Measurements from ENCODE around the gene TM9SF1.
"Not testable (repeated sequence)": the region's sequence is repeated elsewhere in the genome, so short reads cannot be mapped to it uniquely, and the experiment has no call there.

TM9SF1 gene

GRCh38 chr14:24207104-24207551 lies 11.9 kb upstream of the TM9SF1 start:
- DNase-seq (ENCODE audit: extremely low spot score) = no peak
- ChIA-PET POLR2A (interaction anchor here (0.7 to 1.4 kb wide), 2 partner anchors 12 to 64 kb away, joined by 3 to 5 read pairs; partner anchors contain the start of genes RABGGTA and TM9SF1), CTCF (interaction anchor here (0.9 to 2.4 kb wide), 4 partner anchors 8 to 69 kb away, joined by 3 to 17 read pairs (median 4); partner anchors contain the start of genes IRF9, MDP1 and TM9SF1)
- no peak for TF ChIP-seq CTCF (IDR thresholded peaks at IDR 0.05; ENCODE audit: control extremely low read depth, extremely low read depth, low read depth, missing control alignments)

GRCh38 chr14:24206260-24207103 lies 11.2 kb upstream of the TM9SF1 start:
- no peak for TF ChIP-seq CTCF (IDR thresholded peaks at IDR 0.05; ENCODE audit: control extremely low read depth, extremely low read depth, low read depth, missing control alignments)
- ChIA-PET CTCF (interaction anchor here (0.9 to 2.4 kb wide), 5 partner anchors 9 to 68 kb away, joined by 3 to 17 read pairs (median 3); partner anchors contain the start of genes IRF9, MDP1 and TM9SF1), POLR2A (interaction anchor here (0.7 to 1.4 kb wide), 2 partner anchors 11 to 65 kb away, joined by 3 to 5 read pairs; partner anchors contain the start of genes RABGGTA and TM9SF1)
- DNase-seq (ENCODE audit: extremely low spot score) = no peak

GRCh38 chr14:24204163-24205146 lies 9.2 kb upstream of the TM9SF1 start:
- ChIA-PET CTCF (interaction anchor here (1.1 to 1.8 kb wide), 3 partner anchors 10 to 104 kb away, joined by 3 to 5 read pairs (median 4); partner anchors contain the start of gene CIDEB), POLR2A (no interaction called here)
- TF ChIP-seq CTCF (IDR thresholded peaks at IDR 0.05; ENCODE audit: control extremely low read depth, extremely low read depth, low read depth, missing control alignments) = no peak
- DNase-seq (ENCODE audit: extremely low spot score) = no peak

GRCh38 chr14:24203249-24203886 lies 8.1 kb upstream of the TM9SF1 start:
- DNase-seq (ENCODE audit: extremely low spot score); POLR2A ChIA-PET: not testable (repeated sequence)
- CTCF ChIA-PET = interaction anchor here (1.6 to 1.8 kb wide), 2 partner anchors 11 to 105 kb away, joined by 4 to 5 read pairs; partner anchors contain the start of gene CIDEB

- CTCF ChIA-PET; POLR2A ChIA-PET; DNase-seq (ENCODE audit: extremely low spot score): not testable (repeated sequence)
Measured at GRCh38 chr14:24202538-24202937, 7.3 kb upstream of the TM9SF1 start.

- ChIA-PET POLR2A (no interaction called here), CTCF (interaction anchor here (1.2 to 1.3 kb wide), 2 partner anchors 13 to 17 kb away, joined by 3 to 6 read pairs; partner anchors contain the start of gene MDP1)
- TF ChIP-seq CTCF (IDR thresholded peaks at IDR 0.05; ENCODE audit: control extremely low read depth, extremely low read depth, low read depth, missing control alignments) = no peak
- DNase-seq (ENCODE audit: extremely low spot score) = no peak
Measured at GRCh38 chr14:24198814-24199524, 3.7 kb upstream of the TM9SF1 start.
